Body of pancreas (tissue), 4 donors: ENCODE results near the gene RIPPLY2. TPM values are rescaled to one million over a fixed set of nuclear protein-coding genes. Genes with fewer than 3 reads are reported as not detected.
"Not testable (repeated sequence)": the region's sequence is repeated elsewhere in the genome, so short reads cannot be mapped to it uniquely, and the experiment has no call there.

Experiments
- ATAC-seq: fragments of 150-250 bp; one replicate; pipeline ENCODE4 v1.9.1; 2016
- DNase-seq, 4 donors: peaks; one replicate each; pipeline ENCODE4 v3.0.0-alpha.2; 2019
- H3K27ac ChIP-seq, 4 donors: fragments of 200-600 bp; sonication (generic); 1 replicate in 3 of 4; 2 replicates in 1 of 4; pipeline versions ENCODE4 v1.5.1 to v1.6.1; 2016 to 2019; ENCODE audit warnings: mild to moderate bottlenecking in 1 of 4, mixed read lengths in 1 of 4, moderate library complexity in 1 of 4
- H3K27me3 ChIP-seq, 2 donors: fragments of 200-600 bp; sonication (generic); one replicate each; pipeline ENCODE4 v1.6.0; 2016; ENCODE audit warnings: mild to moderate bottlenecking in 1 of 2
- H3K36me3 ChIP-seq, 2 donors: fragments of 200-600 bp; sonication (generic); replicated peaks in 1 of 2; 2 replicates each; pipeline ENCODE4 v1.5.1; 2016; ENCODE audit warnings: low read depth in 2 of 2; ENCODE audit not compliant: insufficient read depth in 1 of 2
- H3K4me1 ChIP-seq: fragments of 200-600 bp; sonication (generic); one replicate; pipeline ENCODE4 v1.6.0; 2016
- H3K4me3 ChIP-seq, 2 donors: fragments of 200-600 bp; sonication (generic); 1 replicate in 1 of 2; 2 replicates in 1 of 2; pipeline ENCODE4 v1.5.1; 2016 to 2019
- H3K9me3 ChIP-seq, 3 donors: fragments of 200-600 bp; sonication (generic); 1 replicate in 2 of 3; 2 replicates in 1 of 3; pipeline ENCODE4 v1.5.1; 2016
- POLR2A ChIP-seq, 3 donors: fragments of 450-650 bp; IDR thresholded peaks; one replicate each; pipeline ENCODE4 v1.6.1; 2016; ENCODE audit warnings: antibody characterized with exemption in 3 of 3, mild to moderate bottlenecking in 2 of 3
- WGBS, 2 donors: methylation state at CpG; one replicate each; pipeline ENCODE4 v1.1.5; 2017; 5-methylcytosine and 5-hydroxymethylcytosine counted together
- intact Hi-C: fragments of 100-400 bp; cut with DNase I; formaldehyde crosslinking; loops from one replicate; pipeline ENCODE4 v1.15.1; 2023
- total RNA-seq, 2 donors: library from RNA; depleted of rRNA; stranded (reverse); fragments of >200 nt; gene quantifications; one replicate each; pipeline ENCODE4 v1.1.0, GENCODE V29; 2016
- TF ChIP-seq, protein P1 (sequence below), 7 experiments: fragments of 450-650 bp in 4 of 7; fragments of 200-600 bp in 3 of 7; sonication (generic) in 3 of 7; IDR thresholded peaks; one replicate each; pipeline ENCODE4 v1.5.1; 2016 to 2019; ENCODE audit warnings: antibody characterized with exemption in 7 of 7

The RIPPLY2 gene, protein sequence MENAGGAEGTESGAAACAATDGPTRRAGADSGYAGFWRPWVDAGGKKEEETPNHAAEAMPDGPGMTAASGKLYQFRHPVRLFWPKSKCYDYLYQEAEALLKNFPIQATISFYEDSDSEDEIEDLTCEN
- not detected for total RNA-seq

DNA sequence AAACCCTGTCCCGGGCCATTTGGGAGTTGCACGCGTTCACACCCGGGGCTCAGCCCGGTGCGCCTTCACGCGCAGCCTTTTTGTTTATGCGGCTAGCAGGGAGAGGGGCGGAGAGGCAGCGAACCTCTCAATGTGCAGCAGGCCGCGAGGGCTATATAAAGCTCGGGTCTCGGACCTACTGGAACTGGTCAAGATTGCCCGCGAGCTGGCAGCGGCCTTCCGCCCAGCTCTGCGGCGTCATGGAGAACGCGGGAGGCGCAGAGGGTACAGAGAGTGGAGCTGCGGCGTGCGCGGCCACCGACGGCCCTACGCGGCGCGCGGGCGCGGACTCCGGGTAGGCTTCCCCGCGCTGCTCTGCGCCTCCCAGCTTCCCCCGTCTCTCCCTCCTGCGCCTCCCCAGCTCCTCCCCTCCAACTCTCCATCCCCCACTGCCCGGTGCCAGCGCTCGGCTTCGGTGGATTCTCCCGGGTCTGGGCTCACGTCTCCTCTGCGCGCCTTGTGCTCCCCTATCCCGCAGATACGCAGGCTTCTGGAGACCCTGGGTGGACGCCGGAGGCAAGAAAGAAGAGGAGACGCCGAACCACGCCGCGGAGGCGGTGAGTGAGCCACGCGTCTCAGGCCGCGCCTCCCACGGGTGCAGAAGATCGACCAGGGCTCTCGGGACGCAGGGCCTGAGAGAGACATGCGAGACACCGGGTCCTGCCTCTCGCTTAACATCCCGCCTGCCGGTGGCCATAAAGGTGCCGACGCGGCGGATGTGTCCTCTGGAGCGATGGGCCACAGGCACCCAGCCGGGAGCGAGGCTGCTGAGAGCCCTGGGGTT is at the start of gene RIPPLY2:
Gene RIPPLY2 (plus strand): TSS at position 183 of the 823 bp plus-strand sequence. CDS start 57 bp downstream, at position 240.
- H3K36me3 ChIP-seq: no peaks in the 10 kb centered on the region
- H3K27ac ChIP-seq: no peak within 1 kb of the TSS
- peak within 1 kb of the TSS in 1 of 2 donors; percentile 14 for H3K4me3 ChIP-seq
- peak; percentile 71 for ATAC-seq
- peaks cover 15% of the 10 kb centered on the region for H3K4me1 ChIP-seq
- no peaks in the 10 kb centered on the region for H3K9me3 ChIP-seq
- intact Hi-C loops: no loop called here
- TF ChIP-seq, protein P1, sequence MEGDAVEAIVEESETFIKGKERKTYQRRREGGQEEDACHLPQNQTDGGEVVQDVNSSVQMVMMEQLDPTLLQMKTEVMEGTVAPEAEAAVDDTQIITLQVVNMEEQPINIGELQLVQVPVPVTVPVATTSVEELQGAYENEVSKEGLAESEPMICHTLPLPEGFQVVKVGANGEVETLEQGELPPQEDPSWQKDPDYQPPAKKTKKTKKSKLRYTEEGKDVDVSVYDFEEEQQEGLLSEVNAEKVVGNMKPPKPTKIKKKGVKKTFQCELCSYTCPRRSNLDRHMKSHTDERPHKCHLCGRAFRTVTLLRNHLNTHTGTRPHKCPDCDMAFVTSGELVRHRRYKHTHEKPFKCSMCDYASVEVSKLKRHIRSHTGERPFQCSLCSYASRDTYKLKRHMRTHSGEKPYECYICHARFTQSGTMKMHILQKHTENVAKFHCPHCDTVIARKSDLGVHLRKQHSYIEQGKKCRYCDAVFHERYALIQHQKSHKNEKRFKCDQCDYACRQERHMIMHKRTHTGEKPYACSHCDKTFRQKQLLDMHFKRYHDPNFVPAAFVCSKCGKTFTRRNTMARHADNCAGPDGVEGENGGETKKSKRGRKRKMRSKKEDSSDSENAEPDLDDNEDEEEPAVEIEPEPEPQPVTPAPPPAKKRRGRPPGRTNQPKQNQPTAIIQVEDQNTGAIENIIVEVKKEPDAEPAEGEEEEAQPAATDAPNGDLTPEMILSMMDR (IDR thresholded peaks at IDR 0.05): no peak
- TF ChIP-seq POLR2A (IDR thresholded peaks at IDR 0.05): peak in 1 of 3 donors; percentile 21
- 1% methylated on average over 22 to 81 of the region's 81 CpGs for WGBS, 2 donors
- H3K27me3 ChIP-seq: no peaks in the 10 kb centered on the region
- DNase-seq: peak in 3 of 4 donors; percentile 19 to 41 (median 19)

DNA sequence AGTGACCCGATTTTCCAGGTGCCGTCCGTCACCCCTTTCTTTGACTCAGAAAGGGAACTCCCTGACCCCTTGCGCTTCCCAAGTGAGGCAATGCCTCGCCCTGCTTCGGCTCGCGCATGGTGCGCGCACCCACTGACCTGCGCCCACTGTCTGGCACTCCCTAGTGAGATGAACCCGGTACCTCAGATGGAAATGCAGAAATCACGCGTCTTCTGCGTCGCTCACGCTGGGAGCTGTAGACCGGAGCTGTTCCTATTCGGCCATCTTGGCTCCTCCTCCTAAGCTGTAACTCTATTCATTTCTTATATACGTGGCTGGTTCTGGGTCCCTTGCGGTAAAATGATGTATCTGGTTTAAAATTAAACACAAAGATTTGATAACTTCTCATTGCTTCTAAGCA is 49.7 kb upstream of the RIPPLY2 start:
- H3K4me3 ChIP-seq: not testable (repeated sequence)

DNA sequence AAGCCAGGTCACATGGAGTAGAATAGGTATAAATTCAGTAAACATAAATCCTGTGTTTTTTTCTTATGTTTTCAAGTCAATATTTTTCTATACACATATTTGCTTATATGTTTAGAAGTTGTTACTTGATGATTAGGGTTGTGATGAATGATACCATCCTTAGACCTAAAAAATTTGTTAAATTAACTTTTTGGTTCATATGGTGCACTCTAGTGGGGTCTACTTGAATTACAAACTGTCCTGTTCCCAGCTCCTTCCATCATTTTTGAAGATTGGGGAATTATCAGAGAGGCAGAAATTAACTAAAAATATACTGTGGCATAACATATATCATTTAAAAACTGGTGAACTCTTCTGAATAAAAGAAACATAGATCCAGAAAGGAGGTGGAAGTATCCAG is 48.3 kb upstream of the RIPPLY2 start:
- H3K36me3 ChIP-seq: no peaks in the 10 kb centered on the region
- TF ChIP-seq POLR2A (IDR thresholded peaks at IDR 0.05): no peak
- TF ChIP-seq, protein P1 (IDR thresholded peaks at IDR 0.05): no peak
- no peak for ATAC-seq
- intact Hi-C loops: no loop called here
- no peak overlapping the region for H3K27ac ChIP-seq
- H3K4me3 ChIP-seq: no peak overlapping the region
- no peaks in the 10 kb centered on the region for H3K9me3 ChIP-seq
- DNase-seq: no peak
- H3K27me3 ChIP-seq: no peaks in the 10 kb centered on the region
- H3K4me1 ChIP-seq: no peaks in the 10 kb centered on the region

More for the DNA sequence above, 49.7 kb upstream of the RIPPLY2 start:
- WGBS, 2 donors: 78 to 85% methylated on average over 9 to 11 of the region's 21 CpGs
- ATAC-seq, H3K27ac ChIP-seq, H3K27me3 ChIP-seq, H3K9me3 ChIP-seq, intact Hi-C loops, DNase-seq, H3K36me3 ChIP-seq, H3K4me1 ChIP-seq: not testable (repeated sequence)

DNA sequence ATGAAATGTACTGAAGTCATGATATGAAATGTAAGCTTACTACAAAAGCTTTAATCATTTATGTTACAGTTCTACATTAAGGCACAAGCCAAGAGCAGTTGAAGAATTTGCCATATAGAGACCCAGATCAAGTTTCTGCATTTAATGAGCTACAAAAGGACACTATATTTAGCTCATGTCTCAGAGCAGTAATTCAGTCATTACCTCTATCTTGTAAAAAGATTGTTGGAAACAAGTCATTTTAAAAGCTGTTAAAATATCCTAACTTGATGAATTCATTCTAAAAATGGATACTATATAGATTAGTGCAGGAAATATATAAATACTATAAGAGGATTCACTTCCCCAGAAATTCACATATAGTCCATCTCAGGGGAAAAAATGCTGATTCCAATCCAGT is 45.2 kb upstream of the RIPPLY2 start:
- H3K27ac ChIP-seq: no peak overlapping the region
- DNase-seq (no peak), ATAC-seq (no peak)
- H3K9me3 ChIP-seq: no peaks in the 10 kb centered on the region
- TF ChIP-seq, protein P1 (IDR thresholded peaks at IDR 0.05): no peak
- TF ChIP-seq POLR2A (IDR thresholded peaks at IDR 0.05): no peak
- no peaks in the 10 kb centered on the region for H3K4me1 ChIP-seq
- H3K27me3 ChIP-seq: no peaks in the 10 kb centered on the region
- H3K36me3 ChIP-seq: no peaks in the 10 kb centered on the region
- no peak overlapping the region for H3K4me3 ChIP-seq
- intact Hi-C loops: no loop called here

DNA sequence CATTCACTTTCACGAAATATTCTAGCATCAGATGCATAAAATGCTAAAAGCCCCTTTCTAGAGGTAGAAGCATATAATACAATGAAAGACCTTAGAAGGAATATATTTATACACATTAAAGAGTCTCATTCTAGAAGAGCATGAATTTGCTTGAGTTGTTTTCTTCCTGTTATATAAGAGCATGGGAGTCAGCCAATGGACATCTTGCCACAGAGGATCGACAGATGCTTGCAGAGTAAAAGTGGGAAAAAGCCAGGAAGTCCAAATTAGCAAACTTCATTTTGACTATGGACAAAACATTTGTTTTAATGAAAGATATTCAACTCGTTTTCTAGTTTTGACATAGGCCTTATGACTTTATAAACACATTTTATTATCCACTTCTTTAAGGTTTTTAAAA is 44.2 kb upstream of the RIPPLY2 start:
- Histone ChIP-seq H3K9me3 (no peaks in the 10 kb centered on the region), H3K36me3 (no peaks in the 10 kb centered on the region), H3K4me1 (no peaks in the 10 kb centered on the region), H3K4me3 (no peak overlapping the region), H3K27me3 (no peaks in the 10 kb centered on the region), H3K27ac (no peak overlapping the region)
- 39 to 47% methylated on average over 3 of the region's 3 CpGs for WGBS, 2 donors
- DNase-seq (no peak), ATAC-seq (no peak)
- TF ChIP-seq, protein P1 (IDR thresholded peaks at IDR 0.05): no peak
- no peak for TF ChIP-seq POLR2A (IDR thresholded peaks at IDR 0.05)
- intact Hi-C loops: no loop called here
